NB4 (cell line): ENCODE data around the gene MRRF.

ENCODE experiments used
- DNase-seq: peaks from one replicate; pipeline ENCODE4 v3.0.0; 2010; ENCODE audit warnings: low read depth
- H3K4me3 ChIP-seq: one replicate; pipeline ENCODE4 v1.5.1; 2011; ENCODE audit warnings: mild to moderate bottlenecking, low read depth, low read length, moderate library complexity
- CTCF ChIP-seq: IDR thresholded peaks from one replicate; pipeline ENCODE4 v1.5.1; 2012; ENCODE audit warnings: low read depth, low read length
- MAX ChIP-seq: IDR thresholded peaks from 2 replicates; pipeline ENCODE4 v1.6.1; 2011; ENCODE audit warnings: low read depth, low read length
- MYC ChIP-seq: IDR thresholded peaks from 2 replicates; pipeline ENCODE4 v1.6.1; 2011; ENCODE audit warnings: low read depth, low read length
- POLR2A ChIP-seq: IDR thresholded peaks from 2 replicates; pipeline ENCODE4 v1.6.1; 2011; ENCODE audit warnings: mild to moderate bottlenecking; ENCODE audit not compliant: insufficient read length; ENCODE audit errors: extremely low read depth

MRRF gene

GRCh38 chr9:122264360-122265148 is at the start of gene MRRF, which contains the start of gene RBM18:
Gene MRRF, plus strand, starts transcription at chr9:122264882. Its CDS starts 6,010 bp downstream, at chr9:122270892.
Gene RBM18, minus strand, starts transcription at chr9:122264840. Its CDS starts 3,348 bp downstream, at chr9:122261492.
- DNase-seq = peak; percentile 95
- peak; percentile 90 for TF ChIP-seq MAX
- TF ChIP-seq MYC = peak; percentile 98
- TF ChIP-seq CTCF = no peak
- TF ChIP-seq POLR2A = peak; percentile 82
- H3K4me3 ChIP-seq = peak within 1 kb of the TSS; percentile 97

- no peak overlapping the region for H3K4me3 ChIP-seq
- no peak for TF ChIP-seq MAX
- no peak for TF ChIP-seq CTCF
- no peak for TF ChIP-seq MYC
- no peak for TF ChIP-seq POLR2A
- no peak for DNase-seq
Observed at GRCh38 chr9:122215663-122216062, 49.0 kb upstream of the MRRF start.

- DNase-seq = no peak
- TF ChIP-seq POLR2A (no peak), MAX (no peak), CTCF (no peak)
- no peak overlapping the region for H3K4me3 ChIP-seq
Observed at GRCh38 chr9:122216138-122216797, 48.4 kb upstream of the MRRF start.

GRCh38 chr9:122216798-122217418 is 47.8 kb upstream of the MRRF start:
- H3K4me3 ChIP-seq = no peak overlapping the region
- TF ChIP-seq POLR2A (no peak), MYC (no peak), CTCF (no peak), MAX (no peak)
- no peak for DNase-seq

GRCh38 chr9:122217640-122218039 is 47.0 kb upstream of the MRRF start:
- DNase-seq = peak; percentile 81
- peak overlapping the region; percentile 50 for H3K4me3 ChIP-seq
- no peak for TF ChIP-seq CTCF
- TF ChIP-seq POLR2A = no peak
- TF ChIP-seq MAX = no peak
- TF ChIP-seq MYC = no peak
